NT2/D1 (cell line): ENCODE data around the gene ACTA2.

ENCODE experiments used
- DNase-seq: peaks from one replicate; pipeline ENCODE4 v3.0.0-alpha.2; 2011; ENCODE audit warnings: low read depth, low spot score
- H3K27me3 ChIP-seq: 2 replicates; pipeline ENCODE4 v1.6.0; 2011; ENCODE audit warnings: mild to moderate bottlenecking; ENCODE audit not compliant: insufficient read length, insufficient read depth
- H3K36me3 ChIP-seq: 2 replicates; pipeline ENCODE4 v1.6.1; 2011; ENCODE audit warnings: mild to moderate bottlenecking, low read length, mixed read lengths; ENCODE audit not compliant: insufficient read depth, insufficient read length
- H3K4me1 ChIP-seq: 2 replicates; pipeline ENCODE4 v1.5.1; 2011; ENCODE audit not compliant: insufficient read depth, insufficient read length
- H3K4me3 ChIP-seq: 2 replicates; pipeline ENCODE4 v1.5.1; 2011; ENCODE audit warnings: low read depth; ENCODE audit not compliant: insufficient read length
- H3K9ac ChIP-seq: 2 replicates; pipeline ENCODE4 v1.6.0; 2011; ENCODE audit warnings: low read depth; ENCODE audit not compliant: insufficient read length
- H3K9me3 ChIP-seq: 2 replicates; pipeline ENCODE4 v1.5.1; 2011; ENCODE audit warnings: mild to moderate bottlenecking, low read length; ENCODE audit not compliant: insufficient read depth
- SUZ12 ChIP-seq: IDR thresholded peaks from 2 replicates; pipeline ENCODE4 v1.6.1; 2011; ENCODE audit not compliant: insufficient read length, insufficient read depth; ENCODE audit errors: extremely low read depth
- YY1 ChIP-seq: IDR thresholded peaks from 2 replicates; pipeline ENCODE4 v1.6.1; 2011; ENCODE audit not compliant: insufficient read length, insufficient read depth
- ZNF274 ChIP-seq: IDR thresholded peaks from 2 replicates; pipeline ENCODE4 v1.6.1; 2011; ENCODE audit warnings: mild to moderate bottlenecking, low read depth, low read length

The ACTA2 gene

DNA sequence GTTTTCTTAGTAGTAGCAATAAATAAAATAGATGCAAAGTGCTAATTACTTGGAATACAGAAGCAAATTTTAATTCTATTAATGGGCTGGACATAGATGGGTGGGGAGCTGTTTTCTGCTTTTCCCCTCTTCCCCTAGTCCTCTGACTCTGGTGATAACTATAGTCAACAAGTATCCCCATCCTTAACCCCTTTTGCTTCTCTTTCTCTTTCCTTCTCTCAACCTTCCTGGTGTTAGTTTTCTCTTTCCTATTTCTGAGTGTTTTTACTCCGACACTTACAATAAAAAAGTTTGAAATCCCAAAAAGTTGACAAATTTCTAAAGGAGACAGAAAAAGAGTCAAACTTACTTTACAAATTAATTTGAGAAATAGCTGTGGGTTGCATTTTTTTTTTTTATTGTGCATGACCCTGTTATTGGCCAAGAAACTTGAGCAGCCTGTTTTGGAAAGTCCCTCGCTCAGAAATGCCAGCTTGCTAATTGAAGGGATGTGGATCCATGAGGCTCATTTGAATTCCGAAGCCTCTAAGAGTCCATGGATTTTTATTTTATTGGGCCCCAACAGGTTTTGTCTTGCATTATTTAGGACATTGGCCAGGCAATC, 40.5 kb upstream of the ACTA2 start:
- Histone ChIP-seq H3K27me3 (peaks cover 23% of the 10 kb centered on the region), H3K36me3 (no peaks in the 10 kb centered on the region), H3K9ac (no peak overlapping the region), H3K4me1 (no peaks in the 10 kb centered on the region), H3K4me3 (no peak overlapping the region), H3K9me3 (no peaks in the 10 kb centered on the region)
- TF ChIP-seq ZNF274 = no peak
- no peak for TF ChIP-seq YY1
- TF ChIP-seq SUZ12 = no peak
- DNase-seq = no peak

DNA sequence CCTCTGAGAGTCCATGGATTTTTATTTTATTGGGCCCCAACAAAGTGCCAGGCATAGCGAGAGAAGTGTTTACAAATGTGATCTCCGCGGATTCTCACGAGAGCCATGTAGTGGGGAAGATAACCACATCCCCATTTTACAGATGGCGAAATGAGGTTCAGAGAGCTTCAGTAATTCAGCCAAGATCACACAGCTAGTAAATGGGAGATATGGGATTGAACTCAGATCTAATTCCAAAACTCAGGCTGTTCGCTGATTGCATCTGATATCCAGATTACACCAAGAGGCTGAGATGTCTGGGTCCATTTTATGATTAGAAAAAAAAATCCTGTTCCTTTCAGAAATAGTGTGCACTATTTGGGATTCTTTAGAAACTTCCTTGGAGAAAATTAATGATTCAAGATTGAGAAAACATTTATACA, 39.3 kb upstream of the ACTA2 start:
- Histone ChIP-seq H3K4me1 (no peaks in the 10 kb centered on the region), H3K27me3 (peaks cover 23% of the 10 kb centered on the region), H3K36me3 (no peaks in the 10 kb centered on the region), H3K9me3 (no peaks in the 10 kb centered on the region), H3K4me3 (peak overlapping the region; percentile 80), H3K9ac (no peak overlapping the region)
- no peak for TF ChIP-seq SUZ12
- no peak for TF ChIP-seq YY1
- no peak for TF ChIP-seq ZNF274
- DNase-seq = no peak

DNA sequence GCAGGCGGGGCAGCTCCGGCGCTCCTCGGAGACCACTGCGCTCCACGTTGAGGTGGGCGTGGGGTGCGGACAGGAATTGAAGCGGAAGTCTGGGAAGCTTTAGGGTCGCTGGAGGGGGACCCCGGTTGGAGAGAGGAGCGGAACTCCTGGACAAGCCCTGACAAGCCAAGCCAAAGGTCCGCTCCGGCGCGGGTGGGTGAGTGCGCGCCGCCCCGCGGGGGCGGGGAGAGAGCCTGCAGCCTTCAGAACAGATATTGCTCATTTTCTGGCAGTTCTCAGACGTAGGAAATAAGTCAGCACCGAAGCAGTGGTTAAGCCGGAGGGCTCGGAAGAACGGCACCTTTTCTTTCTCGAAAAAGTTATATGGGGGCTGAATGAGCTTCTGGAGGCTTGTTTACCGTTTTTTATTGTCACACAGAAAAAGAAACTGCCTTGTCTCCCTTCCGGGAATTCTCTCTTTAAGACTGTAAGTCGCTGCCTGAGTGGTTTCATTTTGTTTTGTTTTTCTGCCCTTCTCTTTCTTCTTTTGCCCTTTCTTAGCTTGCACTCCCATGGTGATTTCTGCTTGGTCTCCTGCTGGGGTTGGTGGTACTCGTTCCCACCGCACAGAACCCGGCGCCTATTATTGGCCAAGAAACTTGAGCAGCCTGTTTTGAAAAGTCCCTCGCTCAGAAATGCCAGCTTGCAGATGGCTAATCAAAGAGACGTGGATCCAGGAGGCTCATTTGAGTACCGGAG, 38.8 kb upstream of the ACTA2 start:
- TF ChIP-seq SUZ12 (no peak), YY1 (no peak), ZNF274 (no peak)
- DNase-seq = no peak
- H3K36me3 ChIP-seq = no peaks in the 10 kb centered on the region
- H3K4me3 ChIP-seq = peak overlapping the region; percentile 80
- peak overlapping the region; percentile 70 for H3K9ac ChIP-seq
- no peaks in the 10 kb centered on the region for H3K4me1 ChIP-seq
- H3K9me3 ChIP-seq = no peaks in the 10 kb centered on the region
- H3K27me3 ChIP-seq = peaks cover 23% of the 10 kb centered on the region

DNA sequence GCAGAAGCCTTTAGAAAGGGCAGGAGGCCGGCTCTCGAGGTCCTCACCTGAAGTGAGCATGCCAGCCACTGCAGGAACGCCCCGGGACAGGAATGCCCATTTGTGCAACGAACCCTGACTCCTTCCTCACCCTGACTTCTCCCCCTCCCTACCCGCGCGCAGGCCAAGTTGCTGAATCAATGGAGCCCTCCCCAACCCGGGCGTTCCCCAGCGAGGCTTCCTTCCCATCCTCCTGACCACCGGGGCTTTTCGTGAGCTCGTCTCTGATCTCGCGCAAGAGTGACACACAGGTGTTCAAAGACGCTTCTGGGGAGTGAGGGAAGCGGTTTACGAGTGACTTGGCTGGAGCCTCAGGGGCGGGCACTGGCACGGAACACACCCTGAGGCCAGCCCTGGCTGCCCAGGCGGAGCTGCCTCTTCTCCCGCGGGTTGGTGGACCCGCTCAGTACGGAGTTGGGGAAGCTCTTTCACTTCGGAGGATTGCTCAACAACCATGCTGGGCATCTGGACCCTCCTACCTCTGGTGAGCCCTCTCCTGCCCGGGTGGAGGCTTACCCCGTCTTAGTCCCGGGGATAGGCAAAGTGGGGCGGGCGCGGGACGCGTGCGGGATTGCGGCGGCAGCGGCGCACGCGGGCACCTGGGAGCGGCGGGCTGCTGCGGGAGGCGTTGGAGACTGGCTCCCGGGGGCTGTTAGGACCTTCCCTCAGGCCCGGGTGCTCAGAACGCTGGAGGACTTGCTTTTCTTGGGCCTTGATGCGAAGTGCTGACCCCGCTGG, 38.0 kb upstream of the ACTA2 start, which contains the start of gene FAS:
FAS (plus strand) TSS at position 415 of the 777 bp plus-strand sequence; CDS start at position 494, 79 bp downstream.
- no peak for TF ChIP-seq SUZ12
- no peak for TF ChIP-seq YY1
- TF ChIP-seq ZNF274 = no peak
- Histone ChIP-seq H3K4me3 (peak within 1 kb of the TSS; percentile 80), H3K9ac (peak within 1 kb of the TSS; percentile 70), H3K9me3 (no peaks in the 10 kb centered on the region), H3K27me3 (peaks cover 23% of the 10 kb centered on the region), H3K4me1 (no peaks in the 10 kb centered on the region), H3K36me3 (no peaks in the 10 kb centered on the region)
- no peak for DNase-seq

DNA sequence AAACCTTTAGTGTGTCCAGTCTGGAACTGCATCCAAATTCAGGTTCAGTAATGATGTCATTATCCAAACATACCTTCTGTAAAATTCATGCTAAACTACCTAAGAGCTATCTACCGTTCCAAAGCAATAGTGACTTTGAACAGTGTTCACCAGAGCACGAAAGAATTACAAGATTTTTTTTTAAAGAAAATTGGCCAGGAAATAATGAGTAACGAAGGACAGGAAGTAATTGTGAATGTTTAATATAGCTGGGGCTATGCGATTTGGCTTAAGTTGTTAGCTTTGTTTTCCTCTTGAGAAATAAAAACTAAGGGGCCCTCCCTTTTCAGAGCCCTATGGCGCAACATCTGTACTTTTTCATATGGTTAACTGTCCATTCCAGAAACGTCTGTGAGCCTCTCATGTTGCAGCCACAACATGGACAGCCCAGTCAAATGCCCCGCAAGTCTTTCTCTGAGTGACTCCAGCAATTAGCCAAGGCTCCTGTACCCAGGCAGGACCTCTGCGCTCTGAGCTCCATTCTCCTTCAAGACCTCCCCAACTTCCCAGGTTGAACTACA, 37.3 kb upstream of the ACTA2 start:
- no peaks in the 10 kb centered on the region for H3K36me3 ChIP-seq
- H3K4me3 ChIP-seq = peak overlapping the region; percentile 80
- H3K27me3 ChIP-seq = peaks cover 23% of the 10 kb centered on the region
- no peak for TF ChIP-seq YY1
- no peak for TF ChIP-seq ZNF274
- no peak for TF ChIP-seq SUZ12
- no peak for DNase-seq
- H3K4me1 ChIP-seq = no peaks in the 10 kb centered on the region
- H3K9ac ChIP-seq = peak overlapping the region; percentile 70
- H3K9me3 ChIP-seq = no peaks in the 10 kb centered on the region

DNA sequence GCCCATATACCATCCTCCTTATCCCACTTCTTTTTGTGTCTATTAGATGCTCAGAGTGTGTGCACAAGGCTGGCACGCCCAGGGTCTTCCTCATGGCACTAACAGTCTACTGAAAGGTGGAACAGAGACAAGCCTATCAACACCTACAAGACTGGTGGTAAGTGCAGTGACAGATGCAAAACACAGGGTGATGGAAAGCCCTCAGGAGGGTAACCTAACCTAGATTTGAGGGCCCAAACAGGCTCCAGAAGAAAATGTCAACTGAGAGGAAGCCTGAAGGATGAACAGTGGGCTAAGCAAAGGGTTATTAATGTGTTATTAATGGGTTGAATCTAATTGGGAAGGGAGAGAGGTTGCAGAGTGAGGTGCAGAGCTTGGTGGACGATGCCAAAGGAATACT, 36.9 kb upstream of the ACTA2 start:
- Histone ChIP-seq H3K4me3 (no peak overlapping the region), H3K27me3 (peaks cover 23% of the 10 kb centered on the region), H3K9ac (no peak overlapping the region), H3K9me3 (no peaks in the 10 kb centered on the region), H3K36me3 (no peaks in the 10 kb centered on the region), H3K4me1 (no peaks in the 10 kb centered on the region)
- TF ChIP-seq SUZ12 (no peak), YY1 (no peak), ZNF274 (no peak)
- no peak for DNase-seq
